Stimulated activated naive CD4-positive, alpha-beta T cell treated with Interleukin-2 at 50 U/mL for 16 hours (primary cell): ENCODE results near the gene HMGB4.

Experiments used
- DNase-seq: peaks from one replicate; lab custom pipeline; 2025; lab: John Stamatoyannopoulos, UW

HMGB4 gene, protein sequence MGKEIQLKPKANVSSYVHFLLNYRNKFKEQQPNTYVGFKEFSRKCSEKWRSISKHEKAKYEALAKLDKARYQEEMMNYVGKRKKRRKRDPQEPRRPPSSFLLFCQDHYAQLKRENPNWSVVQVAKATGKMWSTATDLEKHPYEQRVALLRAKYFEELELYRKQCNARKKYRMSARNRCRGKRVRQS

DNA sequence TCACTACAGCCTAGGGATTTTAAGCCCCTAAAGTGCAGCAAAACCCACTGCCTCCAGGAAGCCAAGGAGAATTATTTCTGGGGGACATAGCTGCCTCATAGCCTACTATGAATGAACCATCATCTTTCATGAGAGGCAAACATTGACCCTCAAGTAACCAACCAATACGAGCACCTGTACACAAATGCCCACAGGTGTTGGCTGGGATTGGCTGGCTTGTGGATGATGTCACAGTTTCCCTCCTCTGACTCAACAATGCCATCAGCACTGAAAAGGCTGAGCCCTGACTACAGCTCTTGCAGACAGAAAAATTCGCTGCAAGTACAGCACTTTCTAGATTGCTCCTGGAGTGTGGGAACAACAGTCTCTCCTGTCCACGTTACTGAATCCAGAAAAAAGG lies at the start of gene HMGB4:
Gene HMGB4, plus strand, starts transcription at position 301 of the 400 bp plus-strand sequence. CDS start 113 bp downstream, outside the sequence.
- DNase-seq = no peak

DNA sequence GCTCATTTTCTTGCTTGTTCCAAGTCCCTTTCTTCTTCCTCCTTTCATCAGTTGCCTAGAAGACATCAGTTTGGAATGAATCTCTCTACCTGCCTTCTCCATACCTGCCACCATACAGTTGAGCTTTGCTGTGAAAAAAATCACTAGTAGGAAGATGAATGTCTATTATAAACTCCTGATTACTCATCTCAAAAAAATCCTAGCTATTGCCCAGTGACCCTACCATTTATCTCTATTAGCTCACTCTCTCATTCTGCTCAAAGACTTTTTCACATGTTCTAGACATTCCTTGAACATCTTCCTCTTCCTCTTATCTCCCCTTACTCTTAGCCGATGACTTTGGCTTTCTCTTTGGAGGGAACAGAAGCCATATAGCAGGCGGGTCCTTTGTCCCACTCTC lies 49.7 kb upstream of the HMGB4 start:
- no peak for DNase-seq

DNA sequence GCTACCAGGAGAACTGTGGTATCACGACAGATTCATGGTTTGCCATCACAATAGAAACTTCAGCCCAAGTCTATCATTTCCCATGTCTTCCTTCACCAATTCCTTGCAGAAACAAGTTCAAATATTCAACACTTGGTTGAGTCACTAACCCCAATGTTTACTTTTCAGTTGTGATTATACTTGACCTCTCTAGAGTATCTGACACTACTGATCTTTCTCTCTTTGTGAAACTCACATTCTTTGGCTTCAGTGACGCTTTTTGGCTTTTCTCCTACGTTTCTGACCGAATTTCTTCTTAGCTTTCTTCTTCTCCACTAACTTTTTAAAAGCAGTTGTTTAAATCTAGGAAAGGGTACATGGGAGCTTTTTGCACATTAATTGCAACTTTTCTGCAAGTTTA lies 48.8 kb upstream of the HMGB4 start:
- DNase-seq = no peak

DNA sequence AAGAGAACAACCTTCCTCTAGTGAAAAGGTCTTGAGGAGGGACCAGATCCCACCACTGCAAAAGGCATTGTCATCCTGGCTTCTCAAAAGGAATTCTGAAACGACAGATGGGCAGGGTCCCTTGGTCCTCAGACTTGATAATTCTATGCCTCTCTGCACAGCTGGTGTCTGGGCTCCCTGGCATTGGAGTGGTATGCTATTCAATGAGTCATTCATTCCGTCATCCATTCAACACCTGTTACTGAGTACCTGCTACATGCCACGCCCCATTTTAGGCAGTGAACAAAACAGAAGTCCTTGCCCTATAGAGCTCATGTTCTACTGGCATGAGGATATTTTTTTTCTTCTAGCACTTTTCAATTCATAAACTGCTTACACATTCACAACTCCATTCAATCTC lies 45.8 kb upstream of the HMGB4 start:
- no peak for DNase-seq

DNA sequence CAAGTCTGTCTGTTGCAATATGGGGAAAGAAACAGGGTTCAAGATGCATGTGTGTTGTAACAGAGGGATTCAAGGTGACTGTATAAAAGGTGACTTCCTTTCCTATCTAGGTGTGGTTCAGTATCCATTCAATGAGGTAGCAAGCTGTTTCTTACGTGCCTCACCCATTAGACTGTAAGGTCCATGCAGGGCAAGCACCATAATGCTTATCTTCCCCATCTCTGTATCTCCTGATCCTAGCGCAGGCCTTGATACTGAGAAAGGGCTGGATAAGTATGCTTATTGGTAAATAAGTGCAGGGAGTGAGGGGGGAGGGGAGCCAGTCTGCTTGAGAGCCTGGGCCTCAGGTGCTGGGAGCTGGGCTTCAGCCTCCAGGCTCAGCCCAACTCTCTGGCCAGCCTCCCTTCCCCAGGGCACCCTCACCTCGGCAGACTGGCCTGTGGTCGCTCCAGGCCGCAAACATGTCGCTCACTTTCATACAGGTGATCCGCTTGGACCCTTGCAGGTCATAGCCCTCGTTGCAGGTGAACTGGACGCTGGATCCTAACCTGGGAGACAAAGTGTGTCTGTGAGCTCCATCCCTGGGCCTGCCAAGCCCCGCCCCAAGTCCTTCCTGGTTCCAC lies 44.5 kb upstream of the HMGB4 start:
- DNase-seq = no peak

DNA sequence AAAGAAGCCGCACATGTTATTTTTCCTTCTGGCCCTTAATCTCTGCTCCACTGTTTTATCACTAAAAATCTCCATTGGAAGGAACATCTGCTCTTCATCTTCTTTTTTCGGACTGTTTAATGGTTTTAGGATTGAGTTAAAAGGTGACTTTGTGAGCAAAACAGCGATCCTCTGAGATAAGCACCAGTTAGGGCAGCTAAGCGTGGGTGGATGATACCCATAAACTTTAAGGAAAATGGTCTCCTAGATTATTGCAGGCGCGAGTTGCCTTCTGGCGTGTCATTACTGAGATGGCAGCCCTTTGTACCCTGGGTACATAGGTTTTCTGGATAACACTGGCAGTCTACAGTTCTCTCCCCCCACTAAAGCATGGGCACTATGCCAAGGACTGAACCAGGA lies 44.0 kb upstream of the HMGB4 start:
- DNase-seq = no peak

DNA sequence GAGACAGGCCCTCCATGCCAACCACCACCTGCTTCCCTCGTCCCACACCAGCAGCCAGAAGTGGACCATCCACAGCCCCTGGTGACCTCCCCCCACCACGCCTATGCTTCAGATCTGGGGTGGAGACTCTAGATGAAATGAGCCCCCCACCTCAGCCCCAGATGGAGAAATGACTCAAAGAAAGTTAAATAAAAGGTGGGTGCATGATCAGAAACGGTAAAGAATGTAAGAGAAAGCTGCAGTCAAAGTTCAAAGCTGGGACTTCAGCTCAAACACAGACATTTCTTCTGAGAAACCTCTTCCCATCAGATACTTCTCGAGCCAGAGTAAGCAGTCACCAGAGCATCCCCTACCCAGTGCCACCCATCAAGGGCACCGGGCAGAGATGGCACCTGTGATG lies 43.1 kb upstream of the HMGB4 start:
- no peak for DNase-seq

DNA sequence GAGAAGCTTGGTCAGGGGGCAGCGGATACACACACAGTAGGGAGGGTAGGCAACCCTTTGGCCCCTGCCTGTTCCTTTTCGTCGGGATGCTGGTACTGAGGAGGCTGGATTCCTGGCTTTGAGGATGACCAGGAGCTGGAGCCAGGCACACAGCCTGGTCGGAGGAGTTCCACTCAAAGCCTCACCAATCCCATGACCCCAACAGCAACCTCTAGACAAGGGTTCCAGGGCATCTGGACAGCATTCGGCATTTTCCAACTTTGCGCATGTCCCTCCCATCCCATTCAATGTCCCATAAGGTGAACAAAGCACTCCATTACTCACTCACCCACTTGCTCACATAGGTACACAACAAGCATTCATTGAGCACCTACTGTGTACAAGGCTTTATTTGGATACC lies 42.6 kb upstream of the HMGB4 start:
- no peak for DNase-seq

DNA sequence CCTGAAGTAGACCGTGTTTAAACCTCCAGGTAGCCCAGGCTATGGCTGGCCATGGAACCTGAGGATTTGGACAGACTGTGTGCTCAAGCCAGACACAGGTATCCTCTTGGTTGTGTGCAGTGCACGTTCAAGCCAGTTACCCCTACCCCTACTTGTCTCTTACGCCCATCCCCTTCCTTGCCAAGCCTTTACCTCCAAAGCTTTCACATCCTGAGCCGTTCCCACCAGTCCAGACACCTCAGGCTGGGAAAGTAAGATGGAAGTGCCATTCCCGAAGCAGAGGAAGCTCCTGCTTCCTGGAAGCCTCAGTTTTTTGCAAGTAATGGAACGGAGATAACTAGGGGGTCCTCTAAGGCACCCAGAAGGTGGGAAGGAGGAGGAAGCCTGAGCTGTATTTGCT lies 41.5 kb upstream of the HMGB4 start:
- no peak for DNase-seq

DNA sequence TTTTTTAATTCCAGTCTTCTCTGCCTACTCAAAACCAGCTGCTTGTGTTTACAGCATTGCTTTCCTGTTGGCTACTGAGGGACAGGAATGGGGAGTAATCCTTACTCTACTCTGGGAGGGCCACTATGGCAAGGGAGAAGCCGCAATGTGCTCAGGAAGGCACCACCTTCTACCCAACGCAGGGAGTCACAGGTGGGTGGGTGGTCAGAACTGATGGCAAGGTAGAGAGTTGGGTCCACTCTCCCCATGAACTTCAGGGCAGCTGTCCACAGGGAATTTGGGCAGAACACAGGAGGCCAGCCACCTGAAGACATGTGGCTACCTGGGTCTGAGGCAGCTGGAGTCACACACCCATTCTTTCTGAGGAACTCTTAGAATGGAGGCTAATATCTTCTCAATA lies 40.5 kb upstream of the HMGB4 start:
- DNase-seq = no peak

DNA sequence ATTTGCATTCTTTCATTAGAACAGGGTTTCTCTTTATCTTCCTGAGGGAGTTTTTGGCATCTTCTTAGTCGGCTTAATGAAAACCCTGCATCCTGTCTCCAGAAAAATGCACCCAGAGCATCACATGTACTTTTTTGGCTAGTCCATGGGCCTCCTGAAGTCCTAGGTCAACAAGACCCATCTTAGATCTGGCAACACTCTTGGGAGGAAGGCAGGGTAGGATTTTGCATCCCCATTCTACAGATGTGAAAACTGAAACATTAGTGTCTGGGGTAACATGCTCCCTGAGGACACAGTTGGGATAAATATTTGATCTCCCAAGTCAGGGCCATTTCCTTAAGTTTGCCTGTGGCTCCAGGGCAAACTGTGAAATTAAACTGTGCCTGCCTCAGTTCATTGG lies 40.0 kb upstream of the HMGB4 start:
- DNase-seq = no peak

DNA sequence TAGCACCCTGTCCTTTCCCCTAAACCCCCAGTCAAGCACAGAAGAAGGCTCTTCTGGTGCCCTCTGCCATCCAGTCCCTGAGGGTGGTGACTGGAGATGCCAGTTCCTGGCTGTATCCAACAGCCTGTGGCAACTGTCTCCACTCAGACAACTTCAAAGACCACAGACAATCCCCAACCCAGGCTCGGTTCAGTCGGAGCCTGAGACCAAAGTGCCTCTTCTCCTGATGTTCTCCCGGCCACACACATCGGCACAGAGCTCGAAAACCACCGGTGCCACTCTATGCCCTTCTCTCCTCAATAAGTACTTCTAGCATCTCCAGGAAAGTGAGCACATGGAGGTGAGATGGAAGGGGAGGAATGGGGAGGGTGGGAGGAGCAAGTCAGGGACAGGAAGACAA lies 39.6 kb upstream of the HMGB4 start:
- no peak for DNase-seq

DNA sequence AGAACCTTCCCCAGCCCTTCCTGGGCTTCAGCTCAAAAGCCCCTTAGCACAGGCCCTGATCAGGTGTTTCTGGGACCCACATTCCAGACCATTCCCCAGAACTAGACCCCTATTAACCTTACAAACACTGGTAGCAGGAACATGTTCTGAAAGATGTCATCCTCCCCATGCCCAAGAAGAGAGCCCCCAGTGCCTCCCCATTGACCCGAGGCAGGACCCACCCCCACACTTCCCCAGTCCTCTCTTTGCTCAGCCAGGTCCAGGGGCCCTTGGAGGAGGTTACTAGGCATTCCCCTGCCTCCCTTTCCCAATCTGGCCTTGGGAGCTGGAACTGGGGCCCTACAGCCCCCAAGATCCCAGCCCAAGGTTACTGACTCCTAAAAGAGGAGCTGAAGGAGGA lies 38.9 kb upstream of the HMGB4 start:
- DNase-seq = no peak

DNA sequence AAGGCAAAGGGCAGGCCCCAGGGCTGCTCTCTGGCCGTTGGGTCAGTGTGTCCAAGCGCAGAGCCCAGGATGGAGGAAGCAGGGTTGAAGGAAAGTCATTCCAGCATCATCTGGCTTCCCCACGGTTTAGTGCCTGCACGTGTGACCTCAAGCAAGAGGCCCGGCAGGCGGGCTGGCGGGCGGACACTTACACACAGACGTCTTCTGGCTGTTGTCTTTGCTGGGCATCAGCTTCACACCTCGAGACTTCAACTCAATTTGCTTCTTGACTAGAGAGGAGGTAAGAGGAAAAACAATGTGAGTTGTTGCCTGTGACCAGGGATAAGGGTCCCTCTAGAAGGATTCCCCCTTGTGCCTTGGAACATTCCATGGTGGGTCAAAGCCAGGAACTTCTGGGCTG lies 38.4 kb upstream of the HMGB4 start:
- DNase-seq = no peak

DNA sequence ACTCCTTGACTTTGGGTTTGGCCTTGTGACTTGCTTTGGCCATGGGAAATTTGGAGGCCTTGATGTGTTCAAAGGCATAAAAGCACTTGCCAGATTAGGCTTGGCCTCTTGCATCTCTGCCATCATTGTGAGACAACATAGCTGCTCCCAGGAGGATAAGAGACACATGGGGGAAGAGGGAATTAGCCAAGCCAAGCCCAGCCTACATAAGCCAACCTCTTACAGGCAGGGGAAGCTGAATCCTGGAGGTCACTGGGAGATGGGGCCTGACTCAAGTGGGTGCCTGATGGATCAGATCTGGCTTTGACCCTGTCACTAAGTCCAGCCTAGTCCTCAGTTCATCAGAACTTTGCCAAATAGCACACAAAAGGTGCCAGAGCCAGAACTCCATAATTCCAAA lies 37.6 kb upstream of the HMGB4 start:
- no peak for DNase-seq

DNA sequence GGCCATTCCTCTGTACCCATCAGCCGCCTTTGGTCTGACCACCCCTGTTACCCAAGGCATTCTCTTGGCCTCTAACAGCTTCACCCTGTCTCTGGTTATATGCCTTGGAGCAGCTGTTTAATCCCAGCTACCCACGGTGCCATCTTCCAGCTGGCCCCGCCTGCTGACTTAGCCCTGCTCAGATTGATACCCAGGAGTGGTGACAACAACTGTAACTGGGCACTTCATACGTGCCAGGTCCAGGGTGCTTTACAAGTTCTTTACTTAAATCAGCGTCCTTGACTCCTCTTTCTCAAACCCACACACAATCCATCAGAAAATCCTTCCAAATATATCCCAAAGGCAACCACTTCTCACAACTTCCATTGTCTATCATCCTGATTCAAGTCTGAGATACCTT lies 37.2 kb upstream of the HMGB4 start:
- no peak for DNase-seq

DNA sequence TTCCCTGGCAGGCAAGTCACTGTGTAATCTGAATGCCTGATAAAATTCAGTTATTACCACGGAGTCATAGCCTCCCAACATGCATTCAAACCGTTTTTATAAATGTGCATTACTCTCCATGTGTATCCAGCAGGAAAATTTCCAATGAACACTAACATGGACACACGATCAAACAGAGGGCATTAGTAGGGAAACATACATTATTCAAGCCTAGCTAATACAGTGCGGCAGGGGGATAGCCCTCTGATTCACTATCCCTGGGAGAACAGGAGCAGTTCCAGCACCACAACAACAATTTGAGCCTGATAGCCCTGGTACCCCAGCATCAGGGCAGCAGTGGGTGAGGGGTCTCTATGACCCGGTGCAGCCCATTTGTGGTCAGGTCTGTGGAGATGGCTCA lies 35.8 kb upstream of the HMGB4 start:
- no peak for DNase-seq

DNA sequence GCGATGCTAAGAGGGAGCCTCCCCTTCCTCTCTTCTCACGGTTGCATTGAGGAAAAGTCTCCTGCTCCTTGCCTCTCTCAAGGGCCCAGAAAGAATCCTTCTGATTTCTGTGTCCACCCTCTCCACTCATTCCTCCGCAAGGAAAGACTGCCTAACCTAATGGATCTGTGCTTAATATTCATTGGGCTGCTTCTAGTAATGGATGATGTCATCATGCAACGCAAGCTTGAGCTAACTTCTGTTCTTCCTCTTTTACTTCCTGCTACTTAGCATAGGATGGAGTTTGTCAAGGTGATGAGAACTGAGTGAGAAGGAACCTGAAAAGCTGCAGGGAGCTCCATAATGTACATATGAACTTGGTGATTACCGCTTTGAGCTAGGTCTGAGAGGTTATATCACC lies 35.2 kb upstream of the HMGB4 start:
- DNase-seq = no peak

DNA sequence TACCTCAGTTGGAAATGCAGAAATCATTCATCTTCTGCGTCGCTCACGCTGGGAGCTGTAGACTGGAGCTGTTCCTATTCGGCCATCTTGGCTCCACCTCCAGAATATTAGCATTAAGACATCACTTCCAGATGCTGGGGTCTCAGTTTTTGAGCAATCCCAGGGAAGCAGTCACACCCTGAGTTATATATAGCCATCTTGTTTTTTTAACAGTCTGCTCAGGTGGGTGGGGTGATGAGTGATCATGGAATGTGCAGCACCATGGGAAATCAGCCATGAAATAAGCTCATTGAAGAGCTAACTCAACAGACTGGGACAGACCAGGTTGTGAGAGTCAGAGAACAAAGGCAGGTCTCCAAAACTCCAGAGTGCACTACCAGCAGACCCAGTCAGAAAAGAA lies 27.0 kb upstream of the HMGB4 start:
- DNase-seq = no peak

DNA sequence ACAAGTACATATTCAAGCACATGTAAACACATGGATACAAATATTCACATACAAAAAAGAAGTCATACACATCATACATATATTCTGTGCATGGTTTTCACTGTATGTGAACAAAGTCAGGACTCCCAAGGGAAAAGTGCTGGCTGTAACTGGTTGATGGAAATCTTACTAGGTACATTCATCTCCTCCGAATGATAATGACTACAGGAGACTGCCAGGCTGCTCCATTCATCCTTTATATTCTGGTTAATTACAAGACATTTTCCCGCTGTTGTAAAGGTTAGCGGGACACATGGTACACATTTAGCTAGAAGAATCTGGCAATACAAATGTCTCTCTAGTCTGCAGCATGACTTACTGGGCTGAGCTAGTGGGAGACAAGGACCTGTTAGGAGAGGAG lies 26.2 kb upstream of the HMGB4 start:
- no peak for DNase-seq

DNA sequence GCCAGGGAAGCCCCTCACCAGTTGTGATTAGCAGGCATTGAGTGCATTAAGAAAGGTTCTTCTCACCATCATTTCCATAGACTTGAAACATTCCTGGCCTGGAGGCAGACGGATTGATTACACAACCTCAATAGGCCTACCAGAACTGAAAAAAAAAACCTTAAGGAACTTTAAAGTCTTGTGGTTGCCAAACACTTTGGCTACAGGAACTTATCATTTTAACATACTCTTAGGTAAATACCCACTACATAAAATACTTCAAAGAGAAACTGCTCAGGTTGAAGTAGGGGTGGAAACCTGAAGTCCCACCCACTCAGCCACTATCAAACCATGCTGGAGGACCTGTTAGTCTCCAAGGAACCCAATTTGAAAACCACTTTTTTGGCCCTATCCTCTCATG lies 22.4 kb upstream of the HMGB4 start:
- DNase-seq = no peak

DNA sequence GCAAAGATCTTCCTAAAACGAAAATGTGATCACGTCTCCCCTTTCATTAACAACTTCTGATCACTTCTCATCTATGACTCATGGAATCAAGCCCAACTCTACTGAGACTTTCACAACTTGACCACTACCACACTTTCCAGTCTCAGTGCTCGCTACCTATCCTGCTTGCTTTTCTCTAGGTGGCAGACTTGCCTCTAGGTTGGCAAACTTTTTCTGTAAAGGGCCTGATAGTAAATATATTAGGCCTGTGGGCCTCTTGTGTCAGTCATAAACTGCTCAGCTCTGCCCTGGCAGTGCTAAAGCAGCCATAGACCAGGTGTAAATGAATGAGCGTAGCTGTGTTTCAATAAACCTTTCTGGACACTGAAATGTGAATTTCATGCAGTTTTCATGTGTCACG lies 21.5 kb upstream of the HMGB4 start:
- DNase-seq = no peak

DNA sequence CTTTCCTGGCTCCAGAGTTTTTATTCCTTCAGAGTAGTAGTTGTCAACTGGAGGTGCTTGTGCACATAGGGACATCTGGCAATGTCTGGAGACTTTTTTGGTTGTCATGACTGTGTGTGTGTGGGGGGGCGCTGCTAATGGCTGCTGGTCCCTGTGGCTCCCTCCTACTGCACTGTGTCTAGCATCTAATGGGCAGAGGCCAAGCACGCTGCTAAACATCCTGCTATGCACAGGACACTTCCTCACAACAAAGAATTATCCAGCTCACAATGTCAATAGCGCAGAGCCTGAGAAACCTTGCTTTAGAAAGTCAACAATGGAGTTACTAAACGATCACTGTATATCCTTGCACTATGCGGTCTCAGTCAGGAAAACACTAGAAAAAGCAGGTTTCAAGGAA lies 19.7 kb upstream of the HMGB4 start:
- DNase-seq = no peak

DNA sequence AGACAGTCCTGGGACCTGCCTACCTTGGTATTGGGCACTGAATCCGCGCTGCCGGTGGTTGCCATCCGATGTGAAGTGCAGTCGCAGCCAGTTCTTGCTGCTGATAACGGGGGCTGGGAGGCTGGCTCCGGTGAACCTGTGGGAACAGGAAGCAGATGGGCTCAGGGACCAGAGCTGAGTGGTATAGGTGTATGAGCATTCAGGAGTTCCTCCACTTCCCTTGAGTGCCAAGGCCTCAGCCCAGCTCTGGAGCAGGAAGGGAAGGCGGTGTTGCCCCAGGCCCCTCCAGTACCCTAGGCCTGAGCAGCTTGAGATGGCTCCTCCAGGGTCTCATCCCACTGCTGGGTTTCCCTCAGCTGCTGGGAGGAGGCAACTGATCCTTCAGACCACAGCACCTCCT lies 17.0 kb upstream of the HMGB4 start:
- no peak for DNase-seq
